ENCODE data around the gene POU3F2.

DNA sequence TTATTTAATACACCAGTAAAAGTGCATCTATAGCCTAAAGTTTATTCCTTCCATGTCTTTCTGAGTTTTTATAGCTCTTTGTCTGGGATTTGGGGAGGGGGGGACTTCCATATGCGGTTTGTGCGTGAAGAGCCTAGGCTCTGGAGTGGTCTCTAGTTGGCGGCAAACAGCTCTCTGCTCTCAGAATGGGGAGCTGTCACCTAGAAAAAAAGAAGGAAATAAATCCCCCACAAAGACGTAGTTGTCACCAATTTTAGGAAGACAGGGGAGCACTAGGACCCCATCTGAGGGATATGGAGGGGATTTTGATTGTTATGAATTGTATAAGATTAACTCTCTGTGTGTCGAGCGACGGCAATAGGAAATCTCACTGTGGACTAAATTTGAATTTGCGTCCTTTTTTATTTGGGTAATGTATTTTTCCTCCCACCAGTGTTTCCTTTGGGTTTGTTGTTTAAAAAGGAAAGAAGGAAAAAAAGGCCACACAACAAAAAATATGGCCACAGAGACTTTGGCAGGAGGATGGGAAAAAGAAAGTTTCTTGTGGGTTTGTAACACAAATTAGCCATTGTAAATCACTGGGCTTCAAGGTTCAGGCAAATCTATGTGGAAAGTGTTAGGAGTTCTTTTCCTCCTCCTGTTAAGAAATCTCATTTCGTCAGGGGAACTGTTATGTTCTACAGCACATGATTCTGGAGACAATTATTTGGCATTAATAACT lies 7.4 kb downstream of the POU3F2 start:
- no peak for TF ChIP-seq POLR2A (IDR thresholded peaks at IDR 0.05)
- TF ChIP-seq, protein P1, sequence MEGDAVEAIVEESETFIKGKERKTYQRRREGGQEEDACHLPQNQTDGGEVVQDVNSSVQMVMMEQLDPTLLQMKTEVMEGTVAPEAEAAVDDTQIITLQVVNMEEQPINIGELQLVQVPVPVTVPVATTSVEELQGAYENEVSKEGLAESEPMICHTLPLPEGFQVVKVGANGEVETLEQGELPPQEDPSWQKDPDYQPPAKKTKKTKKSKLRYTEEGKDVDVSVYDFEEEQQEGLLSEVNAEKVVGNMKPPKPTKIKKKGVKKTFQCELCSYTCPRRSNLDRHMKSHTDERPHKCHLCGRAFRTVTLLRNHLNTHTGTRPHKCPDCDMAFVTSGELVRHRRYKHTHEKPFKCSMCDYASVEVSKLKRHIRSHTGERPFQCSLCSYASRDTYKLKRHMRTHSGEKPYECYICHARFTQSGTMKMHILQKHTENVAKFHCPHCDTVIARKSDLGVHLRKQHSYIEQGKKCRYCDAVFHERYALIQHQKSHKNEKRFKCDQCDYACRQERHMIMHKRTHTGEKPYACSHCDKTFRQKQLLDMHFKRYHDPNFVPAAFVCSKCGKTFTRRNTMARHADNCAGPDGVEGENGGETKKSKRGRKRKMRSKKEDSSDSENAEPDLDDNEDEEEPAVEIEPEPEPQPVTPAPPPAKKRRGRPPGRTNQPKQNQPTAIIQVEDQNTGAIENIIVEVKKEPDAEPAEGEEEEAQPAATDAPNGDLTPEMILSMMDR (IDR thresholded peaks at IDR 0.05) = no peak

Measured in adrenal gland (tissue), 5 donors.